ENCODE results near the gene ITGB1BP2. TPM values are rescaled to one million over a fixed set of nuclear protein-coding genes. Genes with fewer than 3 reads are reported as not detected.

Gene ITGB1BP2
- total and polyA plus RNA-seq, 2 of the 13 experiments (the other 11 are each of a cell fraction or from before 2014, with no cell fraction given): 0.90 to 2.2 TPM

DNA sequence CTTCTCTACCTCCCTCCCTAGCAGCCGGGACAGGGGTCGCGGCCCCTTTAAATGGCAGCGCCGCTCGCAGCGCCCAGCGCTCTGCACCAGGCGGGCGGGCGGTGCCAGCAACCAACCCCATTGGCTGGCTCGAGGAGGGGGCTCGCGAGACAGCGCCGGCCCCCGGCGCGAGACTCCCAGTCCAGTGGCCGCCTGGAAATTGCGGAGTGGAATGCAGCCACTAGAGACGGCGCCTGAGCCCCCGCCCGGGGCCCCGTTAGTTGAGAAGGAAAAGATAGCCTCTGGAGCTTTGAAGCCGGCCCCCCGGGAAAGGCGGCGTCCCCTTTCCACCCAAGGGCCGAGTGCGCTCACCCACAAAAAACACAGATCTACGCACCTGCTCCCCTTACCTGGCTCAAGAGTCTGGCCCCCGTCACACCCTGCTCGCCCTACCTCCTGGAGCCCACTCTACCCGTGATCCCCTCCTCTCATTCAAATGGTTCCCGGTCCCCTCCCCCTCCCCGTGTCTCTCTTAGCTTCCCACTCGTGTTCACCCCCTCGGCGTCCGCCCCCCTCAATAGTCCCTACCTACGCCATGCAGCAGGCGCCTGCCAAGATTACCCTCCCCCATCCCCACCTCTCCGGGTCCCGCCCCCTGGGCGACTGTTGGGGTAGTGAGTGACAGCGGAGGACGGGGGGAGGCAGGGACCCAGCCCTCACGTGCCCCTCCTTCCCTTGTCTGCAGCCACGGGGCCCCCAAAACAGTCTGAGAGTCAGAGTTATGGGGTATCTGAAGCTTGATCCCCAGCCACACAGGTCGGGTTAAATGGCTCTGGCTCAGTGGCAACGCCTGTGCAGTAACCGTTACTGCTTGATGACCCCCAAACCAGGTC, 47.2 kb upstream of the ITGB1BP2 start, which contains the start of gene ZMYM3 (continued):
- TF ChIP-seq, protein P1, sequence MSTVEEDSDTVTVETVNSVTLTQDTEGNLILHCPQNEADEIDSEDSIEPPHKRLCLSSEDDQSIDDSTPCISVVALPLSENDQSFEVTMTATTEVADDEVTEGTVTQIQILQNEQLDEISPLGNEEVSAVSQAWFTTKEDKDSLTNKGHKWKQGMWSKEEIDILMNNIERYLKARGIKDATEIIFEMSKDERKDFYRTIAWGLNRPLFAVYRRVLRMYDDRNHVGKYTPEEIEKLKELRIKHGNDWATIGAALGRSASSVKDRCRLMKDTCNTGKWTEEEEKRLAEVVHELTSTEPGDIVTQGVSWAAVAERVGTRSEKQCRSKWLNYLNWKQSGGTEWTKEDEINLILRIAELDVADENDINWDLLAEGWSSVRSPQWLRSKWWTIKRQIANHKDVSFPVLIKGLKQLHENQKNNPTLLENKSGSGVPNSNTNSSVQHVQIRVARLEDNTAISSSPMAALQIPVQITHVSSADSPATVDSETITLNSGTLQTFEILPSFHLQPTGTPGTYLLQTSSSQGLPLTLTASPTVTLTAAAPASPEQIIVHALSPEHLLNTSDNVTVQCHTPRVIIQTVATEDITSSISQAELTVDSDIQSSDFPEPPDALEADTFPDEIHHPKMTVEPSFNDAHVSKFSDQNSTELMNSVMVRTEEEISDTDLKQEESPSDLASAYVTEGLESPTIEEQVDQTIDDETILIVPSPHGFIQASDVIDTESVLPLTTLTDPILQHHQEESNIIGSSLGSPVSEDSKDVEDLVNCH (CRISPR knock-in tag; IDR thresholded peaks at IDR 0.05): no peak
- TF ChIP-seq, protein P2, sequence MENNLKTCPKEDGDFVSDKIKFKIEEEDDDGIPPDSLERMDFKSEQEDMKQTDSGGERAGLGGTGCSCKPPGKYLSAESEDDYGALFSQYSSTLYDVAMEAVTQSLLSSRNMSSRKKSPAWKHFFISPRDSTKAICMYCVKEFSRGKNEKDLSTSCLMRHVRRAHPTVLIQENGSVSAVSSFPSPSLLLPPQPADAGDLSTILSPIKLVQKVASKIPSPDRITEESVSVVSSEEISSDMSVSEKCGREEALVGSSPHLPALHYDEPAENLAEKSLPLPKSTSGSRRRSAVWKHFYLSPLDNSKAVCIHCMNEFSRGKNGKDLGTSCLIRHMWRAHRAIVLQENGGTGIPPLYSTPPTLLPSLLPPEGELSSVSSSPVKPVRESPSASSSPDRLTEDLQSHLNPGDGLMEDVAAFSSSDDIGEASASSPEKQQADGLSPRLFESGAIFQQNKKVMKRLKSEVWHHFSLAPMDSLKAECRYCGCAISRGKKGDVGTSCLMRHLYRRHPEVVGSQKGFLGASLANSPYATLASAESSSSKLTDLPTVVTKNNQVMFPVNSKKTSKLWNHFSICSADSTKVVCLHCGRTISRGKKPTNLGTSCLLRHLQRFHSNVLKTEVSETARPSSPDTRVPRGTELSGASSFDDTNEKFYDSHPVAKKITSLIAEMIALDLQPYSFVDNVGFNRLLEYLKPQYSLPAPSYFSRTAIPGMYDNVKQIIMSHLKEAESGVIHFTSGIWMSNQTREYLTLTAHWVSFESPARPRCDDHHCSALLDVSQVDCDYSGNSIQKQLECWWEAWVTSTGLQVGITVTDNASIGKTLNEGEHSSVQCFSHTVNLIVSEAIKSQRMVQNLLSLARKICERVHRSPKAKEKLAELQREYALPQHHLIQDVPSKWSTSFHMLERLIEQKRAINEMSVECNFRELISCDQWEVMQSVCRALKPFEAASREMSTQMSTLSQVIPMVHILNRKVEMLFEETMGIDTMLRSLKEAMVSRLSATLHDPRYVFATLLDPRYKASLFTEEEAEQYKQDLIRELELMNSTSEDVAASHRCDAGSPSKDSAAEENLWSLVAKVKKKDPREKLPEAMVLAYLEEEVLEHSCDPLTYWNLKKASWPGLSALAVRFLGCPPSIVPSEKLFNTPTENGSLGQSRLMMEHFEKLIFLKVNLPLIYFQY (CRISPR knock-in tag; IDR thresholded peaks at IDR 0.05; ENCODE audit: borderline replicate concordance): no peak
- TF ChIP-seq GABPB1 (CRISPR knock-in tag; IDR thresholded peaks at IDR 0.05): peak; percentile 69; the same call in 1 of the 2 replicates
- no peak for TF ChIP-seq ZNF552 (CRISPR knock-in tag; IDR thresholded peaks at IDR 0.05; ENCODE audit: borderline replicate concordance)
- TF ChIP-seq ZEB1 (IDR thresholded peaks at IDR 0.05; ENCODE audit: insufficient replicate concordance, low read depth): no peak
- TF ChIP-seq, protein P3, sequence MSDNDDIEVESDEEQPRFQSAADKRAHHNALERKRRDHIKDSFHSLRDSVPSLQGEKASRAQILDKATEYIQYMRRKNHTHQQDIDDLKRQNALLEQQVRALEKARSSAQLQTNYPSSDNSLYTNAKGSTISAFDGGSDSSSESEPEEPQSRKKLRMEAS (IDR thresholded peaks at IDR 0.05): peak; percentile 28; the same call in 1 of the 2 replicates
- TF ChIP-seq MAF1 (CRISPR knock-in tag; IDR thresholded peaks at IDR 0.05; ENCODE audit: borderline replicate concordance): no peak
- TF ChIP-seq HOXA9 (CRISPR knock-in tag; IDR thresholded peaks at IDR 0.05; ENCODE audit: borderline replicate concordance): no peak
- no peak for TF ChIP-seq ZKSCAN8 (CRISPR knock-in tag; IDR thresholded peaks at IDR 0.05; ENCODE audit: borderline replicate concordance)
- TF ChIP-seq ZNF773 (CRISPR knock-in tag; IDR thresholded peaks at IDR 0.05; ENCODE audit: borderline replicate concordance): no peak
- TF ChIP-seq ZNF121 (CRISPR knock-in tag; IDR thresholded peaks at IDR 0.05): 0 out of 2 replicates have a peak, but pooled peaks have one; percentile 22
- TF ChIP-seq ZNF260 (CRISPR knock-in tag; IDR thresholded peaks at IDR 0.05; ENCODE audit: borderline replicate concordance, low read depth): no peak
- TF ChIP-seq, protein P4, sequence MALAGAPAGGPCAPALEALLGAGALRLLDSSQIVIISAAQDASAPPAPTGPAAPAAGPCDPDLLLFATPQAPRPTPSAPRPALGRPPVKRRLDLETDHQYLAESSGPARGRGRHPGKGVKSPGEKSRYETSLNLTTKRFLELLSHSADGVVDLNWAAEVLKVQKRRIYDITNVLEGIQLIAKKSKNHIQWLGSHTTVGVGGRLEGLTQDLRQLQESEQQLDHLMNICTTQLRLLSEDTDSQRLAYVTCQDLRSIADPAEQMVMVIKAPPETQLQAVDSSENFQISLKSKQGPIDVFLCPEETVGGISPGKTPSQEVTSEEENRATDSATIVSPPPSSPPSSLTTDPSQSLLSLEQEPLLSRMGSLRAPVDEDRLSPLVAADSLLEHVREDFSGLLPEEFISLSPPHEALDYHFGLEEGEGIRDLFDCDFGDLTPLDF (CRISPR knock-in tag; IDR thresholded peaks at IDR 0.05): peak; percentile 72
- TF ChIP-seq, protein P5, sequence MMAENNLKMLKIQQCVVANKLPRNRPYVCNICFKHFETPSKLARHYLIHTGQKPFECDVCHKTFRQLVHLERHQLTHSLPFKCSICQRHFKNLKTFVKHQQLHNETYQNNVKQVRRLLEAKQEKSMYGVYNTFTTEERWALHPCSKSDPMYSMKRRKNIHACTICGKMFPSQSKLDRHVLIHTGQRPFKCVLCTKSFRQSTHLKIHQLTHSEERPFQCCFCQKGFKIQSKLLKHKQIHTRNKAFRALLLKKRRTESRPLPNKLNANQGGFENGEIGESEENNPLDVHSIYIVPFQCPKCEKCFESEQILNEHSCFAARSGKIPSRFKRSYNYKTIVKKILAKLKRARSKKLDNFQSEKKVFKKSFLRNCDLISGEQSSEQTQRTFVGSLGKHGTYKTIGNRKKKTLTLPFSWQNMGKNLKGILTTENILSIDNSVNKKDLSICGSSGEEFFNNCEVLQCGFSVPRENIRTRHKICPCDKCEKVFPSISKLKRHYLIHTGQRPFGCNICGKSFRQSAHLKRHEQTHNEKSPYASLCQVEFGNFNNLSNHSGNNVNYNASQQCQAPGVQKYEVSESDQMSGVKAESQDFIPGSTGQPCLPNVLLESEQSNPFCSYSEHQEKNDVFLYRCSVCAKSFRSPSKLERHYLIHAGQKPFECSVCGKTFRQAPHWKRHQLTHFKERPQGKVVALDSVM (CRISPR knock-in tag; IDR thresholded peaks at IDR 0.05): 0 out of 2 replicates have a peak, but pooled peaks have one; percentile 14
- TF ChIP-seq, protein P6, sequence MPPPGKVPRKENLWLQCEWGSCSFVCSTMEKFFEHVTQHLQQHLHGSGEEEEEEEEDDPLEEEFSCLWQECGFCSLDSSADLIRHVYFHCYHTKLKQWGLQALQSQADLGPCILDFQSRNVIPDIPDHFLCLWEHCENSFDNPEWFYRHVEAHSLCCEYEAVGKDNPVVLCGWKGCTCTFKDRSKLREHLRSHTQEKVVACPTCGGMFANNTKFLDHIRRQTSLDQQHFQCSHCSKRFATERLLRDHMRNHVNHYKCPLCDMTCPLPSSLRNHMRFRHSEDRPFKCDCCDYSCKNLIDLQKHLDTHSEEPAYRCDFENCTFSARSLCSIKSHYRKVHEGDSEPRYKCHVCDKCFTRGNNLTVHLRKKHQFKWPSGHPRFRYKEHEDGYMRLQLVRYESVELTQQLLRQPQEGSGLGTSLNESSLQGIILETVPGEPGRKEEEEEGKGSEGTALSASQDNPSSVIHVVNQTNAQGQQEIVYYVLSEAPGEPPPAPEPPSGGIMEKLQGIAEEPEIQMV (CRISPR knock-in tag; IDR thresholded peaks at IDR 0.05; ENCODE audit: low read depth): no peak
- peak; percentile 47 for TF ChIP-seq SRSF1 (optimal IDR thresholded peaks at IDR 0.05; ENCODE audit: low read depth, low read length)
